D721Med (cell line): ENCODE results near the gene CEP85L.
A peak's percentile ranks its signal among the peaks of the same experiment; 100 is the strongest.

ENCODE experiments used
- DNase-seq: peaks from one replicate; pipeline ENCODE4 v3.0.0; 2011; ENCODE audit warnings: low spot score; ENCODE audit not compliant: insufficient read length
- FAIRE-seq: peaks from 2 replicates; lab custom pipeline; 2011; peaks lifted over from hg19 to GRCh38; lab: Jason Lieb, UNC
- CTCF ChIP-seq: IDR thresholded peaks from 2 replicates; pipeline ENCODE4 v1.5.1; 2012; ENCODE audit warnings: mild to moderate bottlenecking, control low read depth; ENCODE audit not compliant: insufficient read depth; ENCODE audit errors: missing control alignments

CEP85L gene

GRCh38 chr6:118571121-118571520, 80.3 kb downstream of the CEP85L start:
- peak; percentile 32 for FAIRE-seq

GRCh38 chr6:118569498-118569897, 81.9 kb downstream of the CEP85L start:
- no peak for TF ChIP-seq CTCF
- FAIRE-seq (no peak), DNase-seq (no peak)

More at GRCh38 chr6:118571121-118571520, 80.3 kb downstream of the CEP85L start:
- TF ChIP-seq CTCF = no peak
- no peak for DNase-seq

GRCh38 chr6:118567974-118568373, 83.4 kb downstream of the CEP85L start:
- TF ChIP-seq CTCF = no peak
- DNase-seq (no peak), FAIRE-seq (no peak)

- no peak for DNase-seq
- TF ChIP-seq CTCF = peak; percentile 34
- FAIRE-seq = peak; percentile 87
Measured at GRCh38 chr6:118565311-118565960, 86.0 kb downstream of the CEP85L start.

- no peak for TF ChIP-seq CTCF
- no peak for FAIRE-seq
- no peak for DNase-seq
Measured at GRCh38 chr6:118562959-118563358, 88.4 kb downstream of the CEP85L start.

GRCh38 chr6:118562248-118562647, 89.1 kb downstream of the CEP85L start:
- FAIRE-seq (no peak), DNase-seq (no peak)
- no peak for TF ChIP-seq CTCF

- FAIRE-seq (no peak), DNase-seq (no peak)
- no peak for TF ChIP-seq CTCF
Measured at GRCh38 chr6:118559659-118560058, 91.7 kb downstream of the CEP85L start.
